Mucosa of descending colon (tissue), 3 donors: ENCODE data around the gene VAPB. TPM values are rescaled to one million over a fixed set of nuclear protein-coding genes. Genes with fewer than 3 reads are reported as not detected.

Source experiments
- ATAC-seq: fragments of 200-7000 bp; cut with Tn5 transposase; one replicate; pipeline ENCODE4 v1.9.1; 2020; ENCODE audit warnings: mild to moderate bottlenecking, moderate library complexity
- DNase-seq, 3 donors: peaks; one replicate each; pipeline ENCODE4 v3.0.0-alpha.2; 2020
- H3K36me3 ChIP-seq: fragments of 200-600 bp; one replicate; pipeline ENCODE4 v1.8.0; 2021; ENCODE audit warnings: low read depth, mild to moderate bottlenecking
- H3K4me1 ChIP-seq: fragments of 200-600 bp; one replicate; pipeline ENCODE4 v1.8.0; 2021; ENCODE audit warnings: low read depth, mild to moderate bottlenecking
- H3K4me3 ChIP-seq: fragments of 200-600 bp; one replicate; pipeline ENCODE4 v1.8.0; 2021; ENCODE audit warnings: mild to moderate bottlenecking
- H3K9me3 ChIP-seq: fragments of 200-600 bp; one replicate; pipeline ENCODE4 v1.8.0; 2021; ENCODE audit warnings: mild to moderate bottlenecking
- CTCF ChIP-seq: fragments of 200-600 bp; IDR thresholded peaks from one replicate; pipeline ENCODE4 v1.8.0; 2022; ENCODE audit warnings: antibody characterized with exemption, mild to moderate bottlenecking
- intact Hi-C, 2 donors: fragments of 100-400 bp; cut with DNase I in 1 of 2; cut with micrococcal nuclease in 1 of 2; formaldehyde crosslinking; loops; one replicate each; pipeline versions ENCODE4 v1.11.0 to v1.11.1; 2022; cut with DNase I, micrococcal nuclease
- total RNA-seq, 3 donors: library from RNA; stranded (reverse); fragmentation: NEBNext Ultra II Directional in 2 of 3; extraction: Animal tissue kit (Norgen Biotek cat#: 25700) in 2 of 3; gene quantifications; one replicate each; pipeline versions ENCODE4 v1.2.1 to v1.2.4, GENCODE V29; 2021 to 2023
- donor health status: DM: no; HTN: no; CAD: no; lungs with moderate emphysema.
- donor health status: DM: no; HTN: no; CAD: no.
- donor health status: DM: no; HTN: yes; CAD: no.

VAPB gene
- total RNA-seq, 3 donors from 2014 or later: 52.5 to 74.6 (median 58.8) TPM

DNA sequence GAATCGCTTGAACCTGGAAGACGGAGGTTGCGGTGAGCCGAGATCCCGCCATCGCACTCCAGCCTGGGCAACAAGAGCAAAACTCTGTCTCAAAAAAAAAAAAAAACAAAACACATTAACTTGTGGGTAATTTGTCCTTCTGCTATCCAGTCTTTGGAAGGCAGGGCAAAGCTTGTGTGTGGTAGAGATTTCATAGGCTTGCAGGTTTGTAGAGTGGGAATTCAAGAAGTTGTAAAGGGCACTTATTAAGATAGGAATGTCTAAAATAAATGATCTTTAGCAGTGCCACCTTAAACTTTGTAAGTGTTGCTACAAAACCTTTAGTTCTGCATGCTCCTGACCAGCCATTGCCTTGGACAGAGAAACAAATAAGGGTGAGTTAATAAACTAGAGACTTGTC, 8.4 kb downstream of the VAPB start:
- Histone ChIP-seq H3K4me1 (peaks cover 14% of the 10 kb centered on the region), H3K36me3 (no peaks in the 10 kb centered on the region), H3K9me3 (no peaks in the 10 kb centered on the region), H3K4me3 (no peak overlapping the region)
- intact Hi-C loops: no loop called here
- ATAC-seq (no peak), DNase-seq (no peak)
- no peak for TF ChIP-seq CTCF

GRCh38 chr20:58398254-58398653, 9.2 kb downstream of the VAPB start:
- TF ChIP-seq CTCF: no peak
- DNase-seq (no peak), ATAC-seq (no peak)
- peaks cover 9% of the 10 kb centered on the region for H3K4me1 ChIP-seq
- intact Hi-C loops: no loop called here
- H3K36me3 ChIP-seq: no peaks in the 10 kb centered on the region
- no peak overlapping the region for H3K4me3 ChIP-seq
- H3K9me3 ChIP-seq: no peaks in the 10 kb centered on the region

- DNase-seq (no peak), ATAC-seq (no peak)
- TF ChIP-seq CTCF: no peak
- Histone ChIP-seq H3K36me3 (no peaks in the 10 kb centered on the region), H3K9me3 (no peaks in the 10 kb centered on the region), H3K4me3 (no peak overlapping the region), H3K4me1 (peaks cover 2% of the 10 kb centered on the region)
- intact Hi-C loops: no loop called here
These were observed 10.9 kb downstream of the VAPB start for GRCh38 chr20:58399926-58400325.

- no peaks in the 10 kb centered on the region for H3K4me1 ChIP-seq
- H3K4me3 ChIP-seq: no peak overlapping the region
- no peak for DNase-seq
- H3K36me3 ChIP-seq: no peaks in the 10 kb centered on the region
- no peaks in the 10 kb centered on the region for H3K9me3 ChIP-seq
- TF ChIP-seq CTCF: no peak
- intact Hi-C loops: no loop called here
- ATAC-seq: no peak
These were observed 12.1 kb downstream of the VAPB start for GRCh38 chr20:58401162-58401561.

- no peaks in the 10 kb centered on the region for H3K9me3 ChIP-seq
- no peak for TF ChIP-seq CTCF
- H3K4me1 ChIP-seq: peaks cover 4% of the 10 kb centered on the region
- intact Hi-C loops: no loop called here
- no peak overlapping the region for H3K4me3 ChIP-seq
- H3K36me3 ChIP-seq: no peaks in the 10 kb centered on the region
- DNase-seq (no peak), ATAC-seq (no peak)
These were observed 13.3 kb downstream of the VAPB start for GRCh38 chr20:58402305-58402704.

- intact Hi-C loops: no loop called here
- no peak for TF ChIP-seq CTCF
- Histone ChIP-seq H3K9me3 (no peaks in the 10 kb centered on the region), H3K4me3 (no peak overlapping the region), H3K36me3 (no peaks in the 10 kb centered on the region), H3K4me1 (peaks cover 4% of the 10 kb centered on the region)
- no peak for ATAC-seq
- no peak for DNase-seq
These were observed 13.8 kb downstream of the VAPB start for GRCh38 chr20:58402827-58403226.
